K562 (cell line): ENCODE measurements around the gene MEF2D. TPM values are rescaled to one million over a fixed set of nuclear protein-coding genes. Genes with fewer than 3 reads are reported as not detected.

ENCODE experiments used
- BMI1 ChIP-seq: fragments of 150-350 bp; IDR thresholded peaks from 2 replicates; pipeline ENCODE4 v1.6.1; 2014; ENCODE audit warnings: low read length
- NR2F6 ChIP-seq: fragments of 450-650 bp; formaldehyde crosslinking; IDR thresholded peaks from 2 replicates; pipeline ENCODE4 v1.4.0; 2020; ENCODE audit warnings: mild to moderate bottlenecking
- SAFB2 ChIP-seq: fragments of 200-400 bp; formaldehyde crosslinking; IDR thresholded peaks from 2 replicates; pipeline ENCODE4 v1.6.1; 2018; ENCODE audit warnings: borderline replicate concordance, low read length, low read depth, moderate library complexity; ENCODE audit not compliant: severe bottlenecking
- STAG1 ChIP-seq: sonication (generic); formaldehyde crosslinking; IDR thresholded peaks from 2 replicates; pipeline ENCODE4 v1.5.0; 2020; ENCODE audit warnings: missing genetic modification reagents, borderline replicate concordance
- ZNF174 ChIP-seq: fragments of 250-450 bp; sonication (Bioruptor Pico); IDR thresholded peaks from 2 replicates; pipeline ENCODE4 v1.4.0; 2020; ENCODE audit warnings: mild to moderate bottlenecking
- polyA plus RNA-seq, 8 experiments: library from polyadenylated mRNA; depleted of rRNA in 4 of 8; stranded (reverse) in 5 of 8; unstranded in 3 of 8; fragments of >200 nt; fragmentation: Nextera tagmentation in 2 of 8; fragmentation: Illumina TruSeq in 1 of 8; extraction: Ambion mirVana in 2 of 8; extraction: Trizol in 1 of 8; gene quantifications; 2 replicates each; pipeline versions ENCODE4 v1.2.1 to v1.2.3, GENCODE V29; 2011 to 2014; ENCODE audit warnings: inconsistent platforms in 1 of 8, missing spikeins in 1 of 8
- total RNA-seq, 7 experiments: library from RNA; depleted of rRNA in 6 of 7; stranded (reverse); fragments of >200 nt in 6 of 7; fragmentation: Illumina TruSeq in 2 of 7; extraction: Trizol in 2 of 7; gene quantifications; 2 replicates each; pipeline versions ENCODE4 v1.2.1 to v1.2.3, GENCODE V29; 2011 to 2021; ENCODE audit warnings: low replicate concordance in 1 of 7
- TF ChIP-seq, protein P1 (sequence below): fragments of 250-450 bp; sonication (Bioruptor Pico); IDR thresholded peaks from 2 replicates; pipeline ENCODE4 v1.4.0; 2020; ENCODE audit warnings: mild to moderate bottlenecking, moderate library complexity
- TF ChIP-seq, protein P2 (sequence below): fragments of 450-650 bp; formaldehyde crosslinking; conservative IDR thresholded peaks from 2 replicates; pipeline ENCODE4 v1.4.0; 2022; ENCODE audit warnings: mild to moderate bottlenecking, missing genetic modification characterization
- TF ChIP-seq, protein P3 (sequence below): fragments of 450-650 bp; IDR thresholded peaks from 2 replicates; pipeline ENCODE4 v1.6.1; 2016; ENCODE audit warnings: mild to moderate bottlenecking

MEF2D gene
- total and polyA plus RNA-seq, 9 of the 15 experiments (the other 6 are each of a cell fraction or from before 2014, with no cell fraction given): 0.10 to 19.5 (median 2.6) TPM

DNA sequence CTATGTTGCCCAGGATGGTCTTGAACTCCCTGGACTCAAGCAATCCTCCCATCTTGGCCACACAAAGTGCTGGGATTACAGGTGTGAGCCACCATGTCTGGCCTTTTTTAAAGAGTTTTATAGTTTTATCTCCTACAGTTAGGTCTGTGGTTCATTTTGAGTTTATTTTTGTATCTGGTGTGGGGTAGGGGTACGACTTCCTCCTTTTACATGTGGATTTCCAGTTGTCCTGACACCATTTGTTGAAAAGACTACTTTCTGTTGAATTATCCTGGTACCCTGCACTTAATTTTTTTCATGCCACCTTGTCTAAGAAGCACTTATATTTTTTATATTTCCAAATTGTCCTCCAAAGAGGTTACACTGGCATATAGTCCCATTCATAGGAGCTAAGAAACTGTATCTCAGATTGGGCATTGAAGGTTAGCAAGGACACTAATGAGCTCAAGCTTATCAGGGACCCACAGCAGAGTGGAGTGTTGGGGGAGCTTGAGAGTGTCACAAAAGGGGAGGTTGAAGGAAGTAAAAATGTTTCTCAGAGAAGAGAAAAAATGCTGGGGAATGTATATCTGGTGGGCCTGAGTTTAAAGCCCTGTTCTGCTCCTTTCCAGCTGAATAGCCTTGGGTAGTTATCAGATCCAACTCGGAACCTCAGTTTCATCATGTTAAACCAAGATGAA lies 23.4 kb upstream of the MEF2D start (continued):
- TF ChIP-seq SAFB2: no peak
- TF ChIP-seq, protein P1, sequence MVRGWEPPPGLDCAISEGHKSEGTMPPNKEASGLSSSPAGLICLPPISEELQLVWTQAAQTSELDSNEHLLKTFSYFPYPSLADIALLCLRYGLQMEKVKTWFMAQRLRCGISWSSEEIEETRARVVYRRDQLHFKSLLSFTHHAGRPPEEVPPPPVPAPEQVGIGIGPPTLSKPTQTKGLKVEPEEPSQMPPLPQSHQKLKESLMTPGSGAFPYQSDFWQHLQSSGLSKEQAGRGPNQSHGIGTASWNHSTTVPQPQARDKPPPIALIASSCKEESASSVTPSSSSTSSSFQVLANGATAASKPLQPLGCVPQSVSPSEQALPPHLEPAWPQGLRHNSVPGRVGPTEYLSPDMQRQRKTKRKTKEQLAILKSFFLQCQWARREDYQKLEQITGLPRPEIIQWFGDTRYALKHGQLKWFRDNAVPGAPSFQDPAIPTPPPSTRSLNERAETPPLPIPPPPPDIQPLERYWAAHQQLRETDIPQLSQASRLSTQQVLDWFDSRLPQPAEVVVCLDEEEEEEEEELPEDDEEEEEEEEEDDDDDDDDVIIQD (CRISPR knock-in tag): no peak
- no peak for TF ChIP-seq BMI1
- TF ChIP-seq STAG1: no peak
- TF ChIP-seq, protein P2, sequence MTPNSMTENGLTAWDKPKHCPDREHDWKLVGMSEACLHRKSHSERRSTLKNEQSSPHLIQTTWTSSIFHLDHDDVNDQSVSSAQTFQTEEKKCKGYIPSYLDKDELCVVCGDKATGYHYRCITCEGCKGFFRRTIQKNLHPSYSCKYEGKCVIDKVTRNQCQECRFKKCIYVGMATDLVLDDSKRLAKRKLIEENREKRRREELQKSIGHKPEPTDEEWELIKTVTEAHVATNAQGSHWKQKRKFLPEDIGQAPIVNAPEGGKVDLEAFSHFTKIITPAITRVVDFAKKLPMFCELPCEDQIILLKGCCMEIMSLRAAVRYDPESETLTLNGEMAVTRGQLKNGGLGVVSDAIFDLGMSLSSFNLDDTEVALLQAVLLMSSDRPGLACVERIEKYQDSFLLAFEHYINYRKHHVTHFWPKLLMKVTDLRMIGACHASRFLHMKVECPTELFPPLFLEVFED (CRISPR knock-in tag): no peak
- TF ChIP-seq, protein P3, sequence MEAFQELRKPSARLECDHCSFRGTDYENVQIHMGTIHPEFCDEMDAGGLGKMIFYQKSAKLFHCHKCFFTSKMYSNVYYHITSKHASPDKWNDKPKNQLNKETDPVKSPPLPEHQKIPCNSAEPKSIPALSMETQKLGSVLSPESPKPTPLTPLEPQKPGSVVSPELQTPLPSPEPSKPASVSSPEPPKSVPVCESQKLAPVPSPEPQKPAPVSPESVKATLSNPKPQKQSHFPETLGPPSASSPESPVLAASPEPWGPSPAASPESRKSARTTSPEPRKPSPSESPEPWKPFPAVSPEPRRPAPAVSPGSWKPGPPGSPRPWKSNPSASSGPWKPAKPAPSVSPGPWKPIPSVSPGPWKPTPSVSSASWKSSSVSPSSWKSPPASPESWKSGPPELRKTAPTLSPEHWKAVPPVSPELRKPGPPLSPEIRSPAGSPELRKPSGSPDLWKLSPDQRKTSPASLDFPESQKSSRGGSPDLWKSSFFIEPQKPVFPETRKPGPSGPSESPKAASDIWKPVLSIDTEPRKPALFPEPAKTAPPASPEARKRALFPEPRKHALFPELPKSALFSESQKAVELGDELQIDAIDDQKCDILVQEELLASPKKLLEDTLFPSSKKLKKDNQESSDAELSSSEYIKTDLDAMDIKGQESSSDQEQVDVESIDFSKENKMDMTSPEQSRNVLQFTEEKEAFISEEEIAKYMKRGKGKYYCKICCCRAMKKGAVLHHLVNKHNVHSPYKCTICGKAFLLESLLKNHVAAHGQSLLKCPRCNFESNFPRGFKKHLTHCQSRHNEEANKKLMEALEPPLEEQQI: no peak
- TF ChIP-seq ZNF174 (CRISPR knock-in tag): no peak
- TF ChIP-seq NR2F6 (CRISPR knock-in tag): no peak
